Nephron progenitor cell (in vitro differentiated cells): ENCODE measurements around the gene PRKCA.

Experiments used
- DNase-seq: peaks from one replicate; pipeline ENCODE4 v3.0.0; 2021
- H3K27ac Mint-ChIP-seq: 2 replicates; pipeline ENCODE4 v1.8.0; 2021; ENCODE audit warnings: mild to moderate bottlenecking, moderate library complexity, mixed read lengths
- H3K27me3 Mint-ChIP-seq: 2 replicates; pipeline ENCODE4 v1.8.0; 2021; ENCODE audit warnings: mild to moderate bottlenecking, low read depth, mixed read lengths; ENCODE audit not compliant: poor library complexity
- H3K36me3 Mint-ChIP-seq: 2 replicates; pipeline ENCODE4 v1.8.0; 2021; ENCODE audit warnings: low read depth, mixed read lengths
- H3K4me1 Mint-ChIP-seq: 2 replicates; pipeline ENCODE4 v1.8.0; 2021; ENCODE audit warnings: mixed read lengths
- H3K4me3 Mint-ChIP-seq: 2 replicates; pipeline ENCODE4 v1.8.0; 2021; ENCODE audit warnings: mild to moderate bottlenecking, moderate library complexity, mixed read lengths
- H3K9me3 Mint-ChIP-seq: 2 replicates; pipeline ENCODE4 v1.8.0; 2021; ENCODE audit warnings: mild to moderate bottlenecking, moderate library complexity, mixed read lengths
- CTCF ChIP-seq: fragments of 200-600 bp; sonication (generic); IDR thresholded peaks from 2 replicates; pipeline ENCODE4 v1.5.0; 2021; ENCODE audit warnings: antibody characterized with exemption

Gene PRKCA

GRCh38 chr17:66537502-66537901, 235.1 kb downstream of the PRKCA start:
- peaks cover 3% of the 10 kb centered on the region for H3K9me3 Mint-ChIP-seq
- H3K27me3 Mint-ChIP-seq = no peaks in the 10 kb centered on the region
- no peak for DNase-seq
- TF ChIP-seq CTCF = no peak
- H3K27ac Mint-ChIP-seq = no peak overlapping the region
- peaks cover 66% of the 10 kb centered on the region for H3K4me1 Mint-ChIP-seq
- no peak overlapping the region for H3K4me3 Mint-ChIP-seq
- no peaks in the 10 kb centered on the region for H3K36me3 Mint-ChIP-seq

- H3K9me3 Mint-ChIP-seq = peaks cover 4% of the 10 kb centered on the region
- H3K27ac Mint-ChIP-seq = no peak overlapping the region
- H3K27me3 Mint-ChIP-seq = no peaks in the 10 kb centered on the region
- H3K36me3 Mint-ChIP-seq = no peaks in the 10 kb centered on the region
- H3K4me1 Mint-ChIP-seq = peaks cover 53% of the 10 kb centered on the region
- DNase-seq = no peak
- TF ChIP-seq CTCF = no peak
- no peak overlapping the region for H3K4me3 Mint-ChIP-seq
Measured at GRCh38 chr17:66538776-66539175, 236.4 kb downstream of the PRKCA start.

- Mint-ChIP-seq H3K27ac (peak overlapping the region; percentile 83), H3K9me3 (peaks cover 10% of the 10 kb centered on the region), H3K27me3 (no peaks in the 10 kb centered on the region), H3K4me3 (peak overlapping the region; percentile 58), H3K36me3 (no peaks in the 10 kb centered on the region), H3K4me1 (peaks cover 41% of the 10 kb centered on the region)
- TF ChIP-seq CTCF = no peak
- peak; percentile 37 for DNase-seq
Measured at GRCh38 chr17:66540131-66540781, 237.8 kb downstream of the PRKCA start.

- no peak overlapping the region for H3K27ac Mint-ChIP-seq
- TF ChIP-seq CTCF = no peak
- peaks cover 23% of the 10 kb centered on the region for H3K9me3 Mint-ChIP-seq
- H3K4me1 Mint-ChIP-seq = peaks cover 30% of the 10 kb centered on the region
- no peaks in the 10 kb centered on the region for H3K27me3 Mint-ChIP-seq
- DNase-seq = no peak
- peaks cover 13% of the 10 kb centered on the region for H3K36me3 Mint-ChIP-seq
- no peak overlapping the region for H3K4me3 Mint-ChIP-seq
Measured at GRCh38 chr17:66541461-66542128, 239.2 kb downstream of the PRKCA start.

- Mint-ChIP-seq H3K9me3 (peaks cover 30% of the 10 kb centered on the region), H3K27me3 (no peaks in the 10 kb centered on the region), H3K36me3 (peaks cover 20% of the 10 kb centered on the region), H3K27ac (peak overlapping the region; percentile 44), H3K4me1 (peaks cover 30% of the 10 kb centered on the region), H3K4me3 (no peak overlapping the region)
- TF ChIP-seq CTCF = no peak
- no peak for DNase-seq
Measured at GRCh38 chr17:66542129-66542966, 239.9 kb downstream of the PRKCA start.
